Erythroblast (primary cell): ENCODE measurements around the gene MICAL3.

Experiments used
- GATA1 ChIP-seq: IDR thresholded peaks from 2 replicates; pipeline ENCODE4 v1.6.1; 2011; ENCODE audit warnings: low read depth, mild to moderate bottlenecking, control low read depth, low read length, moderate library complexity
- POLR2A ChIP-seq: IDR thresholded peaks from 2 replicates; pipeline ENCODE4 v1.6.1; 2011; ENCODE audit warnings: mild to moderate bottlenecking, low read length

GRCh38 chr22:17807578-17808410 lies 216.6 kb downstream of the MICAL3 start:
- TF ChIP-seq POLR2A (no peak), GATA1 (no peak)
